Neural progenitor cell (in vitro differentiated cells): Measurements from ENCODE around the gene TENM3.

ENCODE experiments used
- CTCF ChIP-seq: fragments of 200-600 bp; sonication (generic); IDR thresholded peaks from 2 replicates; pipeline ENCODE4 v1.5.1; 2017; ENCODE audit warnings: antibody characterized with exemption, mild to moderate bottlenecking
- EZH2 ChIP-seq: fragments of 200-600 bp; sonication (generic); IDR thresholded peaks from 2 replicates; pipeline ENCODE4 v1.6.1; 2017; ENCODE audit warnings: antibody characterized with exemption, mild to moderate bottlenecking, moderate library complexity

- TF ChIP-seq CTCF (no peak), EZH2 (no peak)
Observed at GRCh38 chr4:182616476-182616875, 373.3 kb downstream of the TENM3 start.
